CD4-positive, alpha-beta T cell treated with Interferon gamma for 1 hour (primary cell): ENCODE measurements around the gene LRP6.
"Not testable (repeated sequence)": the region's sequence is repeated elsewhere in the genome, so short reads cannot be mapped to it uniquely, and the experiment has no call there.

Experiments
- DNase-seq: peaks from one replicate; pipeline ENCODE4 v3.0.0-alpha.2; 2020

LRP6 gene

GRCh38 chr12:12171991-12172511 lies 94.8 kb downstream of the LRP6 start:
- no peak for DNase-seq

GRCh38 chr12:12167847-12168246 lies 99.0 kb downstream of the LRP6 start:
- no peak for DNase-seq

GRCh38 chr12:12166751-12167150 lies 100.1 kb downstream of the LRP6 start:
- no peak for DNase-seq

- no peak for DNase-seq
Measured at GRCh38 chr12:12159988-12160387, 106.9 kb downstream of the LRP6 start.

GRCh38 chr12:12158858-12159257 lies 108.0 kb downstream of the LRP6 start:
- DNase-seq, result no peak

GRCh38 chr12:12157424-12157823 lies 109.4 kb downstream of the LRP6 start:
- no peak for DNase-seq

- no peak for DNase-seq
Measured at GRCh38 chr12:12156828-12157227, 110.0 kb downstream of the LRP6 start.

- DNase-seq, result no peak
Measured at GRCh38 chr12:12156116-12156515, 110.7 kb downstream of the LRP6 start.

- DNase-seq, result no peak
Measured at GRCh38 chr12:12153596-12153995, 113.2 kb downstream of the LRP6 start.

GRCh38 chr12:12147111-12147510 lies 119.7 kb downstream of the LRP6 start:
- no peak for DNase-seq

- DNase-seq, result not testable (repeated sequence)
Measured at GRCh38 chr12:12144531-12144930, 122.3 kb downstream of the LRP6 start.

- DNase-seq, result no peak
Measured at GRCh38 chr12:12141000-12141399, 125.8 kb downstream of the LRP6 start.

GRCh38 chr12:12138203-12139154 lies 128.4 kb downstream of the LRP6 start:
- no peak for DNase-seq

- DNase-seq, result no peak
Measured at GRCh38 chr12:12133785-12134184, 133.1 kb downstream of the LRP6 start.

- DNase-seq, result no peak
Measured at GRCh38 chr12:12133259-12133658, 133.6 kb downstream of the LRP6 start.

- DNase-seq, result no peak
Measured at GRCh38 chr12:12128670-12129069, 138.2 kb downstream of the LRP6 start.

GRCh38 chr12:12127304-12127703 lies 139.5 kb downstream of the LRP6 start:
- DNase-seq, result no peak

GRCh38 chr12:12126551-12126950 lies 140.3 kb downstream of the LRP6 start:
- no peak for DNase-seq

- no peak for DNase-seq
Measured at GRCh38 chr12:12123036-12123604, 143.7 kb downstream of the LRP6 start.

GRCh38 chr12:12121061-12121460 lies 145.8 kb downstream of the LRP6 start:
- DNase-seq, result no peak

- no peak for DNase-seq
Measured at GRCh38 chr12:12116677-12117076, 150.2 kb downstream of the LRP6 start.

GRCh38 chr12:12115514-12115913 lies 151.3 kb downstream of the LRP6 start:
- DNase-seq, result no peak

- peak; percentile 6 for DNase-seq
Measured at GRCh38 chr12:12110923-12111555, 155.8 kb downstream of the LRP6 start.
